Spleen (tissue), 11 donors: ENCODE measurements around the gene PHOSPHO1. TPM values are rescaled to one million over a fixed set of nuclear protein-coding genes. Genes with fewer than 3 reads are reported as not detected.

Experiments
- DNase-seq: peaks from one replicate; pipeline ENCODE4 v3.0.0-alpha.2; 2020
- H3K27ac ChIP-seq, 8 donors: fragments of 200-600 bp; sonication (generic) in 7 of 8; 1 replicate in 4 of 8; 2 replicates in 4 of 8; pipeline versions ENCODE4 v1.5.0 to v1.8.0; 2016 to 2021; ENCODE audit warnings: inconsistent platforms in 4 of 8, mild to moderate bottlenecking in 4 of 8, moderate library complexity in 1 of 8
- H3K27me3 ChIP-seq, 7 donors: fragments of 200-600 bp; sonication (generic) in 6 of 7; replicated peaks in 1 of 7; 1 replicate in 4 of 7; 2 replicates in 3 of 7; pipeline versions ENCODE4 v1.5.0 to v1.8.0; 2016 to 2021; ENCODE audit warnings: inconsistent platforms in 3 of 7, mild to moderate bottlenecking in 1 of 7
- H3K36me3 ChIP-seq, 6 donors: fragments of 200-600 bp; sonication (generic) in 5 of 6; 1 replicate in 4 of 6; 2 replicates in 2 of 6; pipeline versions ENCODE4 v1.5.0 to v1.8.0; 2016 to 2021; ENCODE audit warnings: inconsistent platforms in 2 of 6
- H3K4me1 ChIP-seq, 6 donors: fragments of 200-600 bp; sonication (generic) in 5 of 6; 1 replicate in 3 of 6; 2 replicates in 3 of 6; pipeline versions ENCODE4 v1.5.0 to v1.8.0; 2016 to 2021; ENCODE audit warnings: inconsistent platforms in 3 of 6
- H3K4me3 ChIP-seq, 8 donors: fragments of 200-600 bp; sonication (generic) in 7 of 8; 1 replicate in 4 of 8; 2 replicates in 4 of 8; pipeline versions ENCODE4 v1.5.0 to v1.8.0; 2016 to 2021; ENCODE audit warnings: inconsistent platforms in 4 of 8, mild to moderate bottlenecking in 4 of 8, moderate library complexity in 2 of 8
- H3K9me3 ChIP-seq, 8 donors: fragments of 200-600 bp; sonication (generic) in 7 of 8; 1 replicate in 4 of 8; 2 replicates in 4 of 8; pipeline versions ENCODE4 v1.5.0 to v1.8.0; 2016 to 2021; ENCODE audit warnings: inconsistent platforms in 4 of 8
- POLR2A ChIP-seq, 3 donors: fragments of 450-650 bp; IDR thresholded peaks; one replicate each; pipeline ENCODE4 v1.5.1; 2017; ENCODE audit warnings: antibody characterized with exemption in 3 of 3, mild to moderate bottlenecking in 1 of 3
- POLR2AphosphoS5 ChIP-seq, 3 donors: sonication (generic); formaldehyde crosslinking; IDR thresholded peaks; one replicate each; pipeline ENCODE4 v1.5.1; 2017; ENCODE audit warnings: antibody characterized with exemption in 3 of 3
- WGBS, 5 donors: extraction: QIAGEN DNeasy Blood & Tissue Kit in 3 of 5; methylation state at CpG; one replicate each; pipeline versions ENCODE4 v1.1.5 to v1.1.7; 2013 to 2018; 5-methylcytosine and 5-hydroxymethylcytosine counted together
- intact Hi-C: fragments of 100-400 bp; cut with DNase I; formaldehyde crosslinking; loops from one replicate; pipeline ENCODE4 v1.15.0; 2023; ENCODE audit warnings: low total_unique reads
- polyA plus RNA-seq, 3 donors: library from polyadenylated mRNA; stranded (reverse); fragments of 200-250 nt; gene quantifications; one replicate each; pipeline ENCODE4 v1.2.1, GENCODE V29; 2013
- total RNA-seq, 7 donors: library from RNA; depleted of rRNA in 3 of 7; stranded (reverse); fragments of >200 nt in 3 of 7; fragmentation: NEBNext Ultra II Directional in 4 of 7; extraction: Animal tissue kit (Norgen Biotek cat#: 25700) in 4 of 7; gene quantifications; one replicate each; pipeline versions ENCODE4 v1.1.0 to v1.2.1, GENCODE V29; 2016 to 2021
- TF ChIP-seq, protein P1 (sequence below), 11 experiments: fragments of 200-600 bp in 7 of 11; fragments of 450-650 bp in 4 of 11; sonication (generic) in 4 of 11; IDR thresholded peaks in 8 of 11; conservative IDR thresholded peaks in 3 of 11; 1 replicate in 7 of 11; 2 replicates in 4 of 11; pipeline versions ENCODE4 v1.4.0 to v1.8.0; 2016 to 2021; ENCODE audit warnings: antibody characterized with exemption in 11 of 11, inconsistent platforms in 4 of 11, mild to moderate bottlenecking in 1 of 11
- donor health status: healthy with polysubstance abuse.
- donor health status: DM: no; HTN: no; CAD: no; lungs with moderate emphysema.
- donor health status: DM: no; HTN: no; CAD: no.
- donor health status: Bipolar disorder and iron deficiency.
- donor health status: healthy.
- donor health status: DM: no; HTN: no; CAD: no.
- donor health status: DM: yes; HTN: yes; CAD: no.

PHOSPHO1 gene
- total and polyA plus RNA-seq, 10 donors, result 0.80 to 12.2 (median 3.9) TPM

DNA sequence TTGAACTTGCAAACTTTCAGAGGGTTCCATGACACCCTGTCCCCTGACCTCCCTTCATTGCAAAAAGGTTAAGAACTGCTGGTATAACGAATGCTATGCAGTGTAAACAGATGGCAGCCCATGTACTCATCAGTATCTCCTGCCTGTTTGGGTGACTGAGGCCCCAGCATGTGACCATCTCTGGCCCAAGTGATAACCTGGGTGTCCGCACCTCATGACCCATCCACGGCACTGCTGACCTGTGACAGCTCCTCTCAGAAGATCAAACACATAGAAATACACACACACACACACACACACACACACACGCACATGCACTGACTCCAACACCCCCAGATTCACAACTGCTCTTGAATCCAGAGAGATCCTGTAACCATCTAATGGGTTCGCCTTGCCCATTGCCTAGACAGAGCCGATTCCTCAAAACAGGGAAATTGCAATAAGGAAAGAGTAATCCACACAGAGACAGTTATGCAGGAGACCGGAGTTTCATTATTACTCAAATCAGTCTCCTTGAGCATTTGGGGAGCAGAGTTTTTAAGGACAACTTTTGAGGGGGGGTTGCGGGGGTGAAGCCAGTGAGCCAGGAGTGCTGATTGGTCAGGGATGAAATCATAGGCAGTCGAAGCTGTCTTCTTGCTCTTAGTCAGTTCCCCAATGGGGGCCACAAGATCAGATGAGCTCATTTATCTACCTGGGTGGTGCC lies 11.3 kb upstream of the PHOSPHO1 start:
- intact Hi-C loops, result no loop called here

DNA sequence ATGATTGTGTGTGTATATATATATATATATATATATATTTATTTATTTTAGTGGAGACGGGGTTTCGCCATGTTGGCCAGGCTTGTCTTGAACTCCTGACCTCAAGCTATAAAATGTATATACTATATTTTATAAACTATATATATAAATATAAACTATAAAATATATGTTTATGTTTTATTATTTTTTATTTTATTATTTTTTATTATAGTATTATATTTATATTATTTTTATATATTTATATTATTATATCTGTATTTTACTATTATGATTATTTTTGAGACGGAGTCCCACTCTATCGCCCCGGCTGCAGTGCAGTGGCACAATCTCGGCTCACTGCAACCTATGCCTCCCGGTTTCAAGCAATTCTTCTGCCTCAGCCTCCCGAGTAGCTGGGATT lies 10.5 kb upstream of the PHOSPHO1 start:
- WGBS, 5 donors, result 86 to 96% (median 94%) methylated on average over 8 of the region's 8 CpGs
- Histone ChIP-seq H3K36me3 (no peaks in the 10 kb centered on the region), H3K27me3 (peaks cover 0 to 10% (median 0%) of the 10 kb centered on the region in 7 donors), H3K4me3 (no peak overlapping the region), H3K27ac (no peak overlapping the region), H3K9me3 (no peaks in the 10 kb centered on the region), H3K4me1 (peaks cover 0 to 11% (median 0%) of the 10 kb centered on the region in 6 donors)
- intact Hi-C loops, result no loop called here
- no peak for DNase-seq
- TF ChIP-seq, protein P1, sequence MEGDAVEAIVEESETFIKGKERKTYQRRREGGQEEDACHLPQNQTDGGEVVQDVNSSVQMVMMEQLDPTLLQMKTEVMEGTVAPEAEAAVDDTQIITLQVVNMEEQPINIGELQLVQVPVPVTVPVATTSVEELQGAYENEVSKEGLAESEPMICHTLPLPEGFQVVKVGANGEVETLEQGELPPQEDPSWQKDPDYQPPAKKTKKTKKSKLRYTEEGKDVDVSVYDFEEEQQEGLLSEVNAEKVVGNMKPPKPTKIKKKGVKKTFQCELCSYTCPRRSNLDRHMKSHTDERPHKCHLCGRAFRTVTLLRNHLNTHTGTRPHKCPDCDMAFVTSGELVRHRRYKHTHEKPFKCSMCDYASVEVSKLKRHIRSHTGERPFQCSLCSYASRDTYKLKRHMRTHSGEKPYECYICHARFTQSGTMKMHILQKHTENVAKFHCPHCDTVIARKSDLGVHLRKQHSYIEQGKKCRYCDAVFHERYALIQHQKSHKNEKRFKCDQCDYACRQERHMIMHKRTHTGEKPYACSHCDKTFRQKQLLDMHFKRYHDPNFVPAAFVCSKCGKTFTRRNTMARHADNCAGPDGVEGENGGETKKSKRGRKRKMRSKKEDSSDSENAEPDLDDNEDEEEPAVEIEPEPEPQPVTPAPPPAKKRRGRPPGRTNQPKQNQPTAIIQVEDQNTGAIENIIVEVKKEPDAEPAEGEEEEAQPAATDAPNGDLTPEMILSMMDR (IDR thresholded peaks at IDR 0.05 in 8 of 11, conservative IDR thresholded peaks at IDR 0.05 in 3 of 11), result no peak
- TF ChIP-seq POLR2A (IDR thresholded peaks at IDR 0.05) (no peak), POLR2AphosphoS5 (IDR thresholded peaks at IDR 0.05) (no peak)

More for the DNA sequence above, 11.3 kb upstream of the PHOSPHO1 start:
- DNase-seq, result no peak
- Histone ChIP-seq H3K4me1 (peaks cover 0 to 5% (median 0%) of the 10 kb centered on the region in 6 donors), H3K27ac (no peak overlapping the region), H3K9me3 (no peaks in the 10 kb centered on the region), H3K4me3 (no peak overlapping the region), H3K27me3 (peaks cover 0 to 15% (median 0%) of the 10 kb centered on the region in 7 donors), H3K36me3 (no peaks in the 10 kb centered on the region)
- WGBS, 5 donors, result 75 to 88% (median 77%) methylated on average over 9 of the region's 9 CpGs
- TF ChIP-seq, protein P1 (IDR thresholded peaks at IDR 0.05 in 8 of 11, conservative IDR thresholded peaks at IDR 0.05 in 3 of 11), result no peak
- TF ChIP-seq POLR2A (IDR thresholded peaks at IDR 0.05) (no peak), POLR2AphosphoS5 (IDR thresholded peaks at IDR 0.05) (no peak)

DNA sequence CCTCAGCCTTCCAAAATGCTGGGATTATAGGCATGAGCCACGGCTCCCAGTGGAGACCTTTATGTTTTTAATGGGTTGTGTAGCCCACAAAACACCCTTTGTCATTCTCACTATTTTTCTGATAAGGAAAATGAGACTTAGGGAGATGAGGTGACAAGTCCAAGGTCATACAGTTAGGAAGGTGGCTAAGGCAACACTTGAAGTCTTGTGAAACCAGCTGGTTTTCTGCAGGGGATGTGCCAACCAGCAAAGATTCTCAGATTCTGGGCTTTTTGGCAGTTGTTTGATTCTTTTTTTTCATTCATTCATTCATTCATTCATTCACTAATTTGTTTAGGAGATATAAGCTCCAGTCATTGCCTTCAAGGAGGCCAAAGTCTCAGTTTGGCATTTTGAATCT lies 10.0 kb upstream of the PHOSPHO1 start:
- 63 to 77% (median 73%) methylated on average over 1 of the region's 1 CpG for WGBS, 5 donors
- H3K4me1 ChIP-seq, result peaks cover 0 to 16% (median 0%) of the 10 kb centered on the region in 6 donors
- no peak overlapping the region for H3K4me3 ChIP-seq
- no peak for DNase-seq
- intact Hi-C loops, result no loop called here
- TF ChIP-seq POLR2AphosphoS5 (IDR thresholded peaks at IDR 0.05), result no peak
- TF ChIP-seq, protein P1 (IDR thresholded peaks at IDR 0.05 in 8 of 11, conservative IDR thresholded peaks at IDR 0.05 in 3 of 11), result no peak
- H3K36me3 ChIP-seq, result no peaks in the 10 kb centered on the region
- H3K27me3 ChIP-seq, result peaks cover 0 to 7% (median 0%) of the 10 kb centered on the region in 7 donors
- H3K9me3 ChIP-seq, result no peaks in the 10 kb centered on the region
- no peak overlapping the region for H3K27ac ChIP-seq

DNA sequence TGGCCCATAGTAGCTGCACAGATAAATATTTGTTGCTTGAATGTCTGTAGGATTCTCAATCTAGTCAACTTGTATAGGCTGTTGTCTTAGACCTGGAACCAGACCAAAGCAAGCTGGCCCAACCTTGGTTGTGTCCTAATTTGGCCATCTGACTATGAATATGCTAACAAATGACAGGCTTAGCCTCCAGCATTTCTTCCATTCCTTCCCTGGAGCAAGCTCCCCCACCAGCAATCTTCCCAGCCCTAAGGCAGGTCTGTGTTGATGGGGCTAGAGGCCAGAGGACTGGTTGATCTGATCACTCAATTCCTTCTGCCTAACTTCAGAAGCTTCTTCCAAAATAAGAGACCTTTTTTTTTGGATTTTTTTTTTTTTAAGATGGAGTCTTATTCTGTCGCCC lies 9.4 kb upstream of the PHOSPHO1 start:
- no peak overlapping the region for H3K4me3 ChIP-seq
- intact Hi-C loops, result no loop called here
- peaks cover 0 to 5% (median 0%) of the 10 kb centered on the region in 7 donors for H3K27me3 ChIP-seq
- no peaks in the 10 kb centered on the region for H3K9me3 ChIP-seq
- H3K27ac ChIP-seq, result no peak overlapping the region
- peaks cover 0 to 22% (median 0%) of the 10 kb centered on the region in 6 donors for H3K4me1 ChIP-seq
- no peak for DNase-seq
- H3K36me3 ChIP-seq, result no peaks in the 10 kb centered on the region
- WGBS, 5 donors, result 89 to 100% (median 95%) methylated on average over 1 of the region's 1 CpG
- TF ChIP-seq POLR2A (IDR thresholded peaks at IDR 0.05) (no peak), POLR2AphosphoS5 (IDR thresholded peaks at IDR 0.05) (no peak)
- TF ChIP-seq, protein P1 (IDR thresholded peaks at IDR 0.05 in 8 of 11, conservative IDR thresholded peaks at IDR 0.05 in 3 of 11), result no peak
